Measurements from ENCODE around the gene METTL6.
"Not testable (repeated sequence)": the region's sequence is repeated elsewhere in the genome, so short reads cannot be mapped to it uniquely, and the experiment has no call there.

Gene METTL6

DNA sequence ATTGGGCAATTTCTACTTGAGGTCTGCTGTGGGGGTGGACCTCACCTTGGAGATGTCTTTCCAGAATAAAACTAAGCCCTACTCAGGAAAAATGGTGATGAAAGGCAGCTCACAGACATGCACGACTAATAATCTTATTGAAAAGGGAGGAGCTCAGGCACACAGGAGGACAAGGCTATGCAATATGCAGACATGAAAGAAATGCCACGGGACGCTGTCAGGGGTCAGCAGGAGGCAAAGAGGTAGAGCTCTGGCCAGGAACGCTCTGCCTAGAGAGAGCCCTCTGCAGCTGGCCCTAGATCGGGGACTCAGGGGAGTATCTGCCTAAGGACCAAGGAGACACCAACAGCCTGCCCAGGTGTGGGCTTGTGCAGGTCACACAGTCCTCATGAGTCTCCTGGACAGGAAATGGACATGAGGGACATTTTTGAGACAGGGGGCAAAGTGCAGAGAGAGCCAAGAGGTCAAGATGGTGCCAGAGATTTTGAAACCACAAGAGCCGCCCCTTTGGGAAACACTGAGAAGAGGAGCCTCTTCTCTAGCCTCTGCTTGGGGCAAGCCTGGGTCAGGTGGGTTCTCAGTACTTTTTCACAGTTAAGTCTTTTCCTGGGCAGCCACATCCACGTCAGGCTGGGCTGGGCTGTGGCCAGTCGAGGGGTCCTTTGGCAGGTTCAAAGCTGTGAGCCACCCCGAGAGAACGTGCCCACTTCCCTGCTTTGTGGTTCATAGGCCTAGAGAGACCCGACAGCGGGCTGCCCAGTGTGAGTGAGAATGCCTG, 23.3 kb upstream of the METTL6 start:
- DNase-seq = no peak

DNA sequence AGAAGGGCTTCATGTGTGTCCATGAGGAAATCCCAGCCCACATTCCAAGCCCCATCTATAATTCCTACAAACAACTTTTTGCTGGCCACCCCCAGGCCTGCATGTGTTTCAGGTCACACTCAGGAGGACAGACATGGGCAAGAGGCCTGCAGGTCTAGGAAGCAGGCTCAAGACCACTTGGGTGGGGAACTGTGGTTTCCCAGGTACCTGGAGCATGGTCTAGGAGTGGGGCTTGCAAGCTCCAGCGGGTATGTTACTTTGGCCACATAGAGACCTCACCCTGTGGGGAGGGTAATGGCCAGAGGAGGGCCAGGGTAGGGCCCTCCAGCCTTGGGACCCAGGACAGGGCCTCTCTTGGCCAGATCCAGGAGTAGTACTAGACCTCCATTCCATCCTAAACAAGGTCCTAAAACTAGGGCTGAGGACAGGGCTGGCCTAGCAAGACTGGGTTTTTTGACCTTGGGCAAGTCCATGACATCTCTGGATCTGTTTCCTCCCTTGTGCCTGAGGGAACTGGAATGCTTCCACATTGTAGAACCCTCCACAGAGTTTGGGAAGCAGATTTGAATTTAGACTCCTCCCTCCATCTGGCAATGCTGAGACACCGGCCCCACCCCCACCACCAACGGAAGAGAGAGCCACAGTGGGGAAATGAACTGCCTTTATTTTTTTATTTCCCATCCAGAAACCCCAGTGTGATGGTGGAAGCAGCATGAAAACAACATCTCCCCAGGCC, 22.3 kb upstream of the METTL6 start:
- DNase-seq = no peak

DNA sequence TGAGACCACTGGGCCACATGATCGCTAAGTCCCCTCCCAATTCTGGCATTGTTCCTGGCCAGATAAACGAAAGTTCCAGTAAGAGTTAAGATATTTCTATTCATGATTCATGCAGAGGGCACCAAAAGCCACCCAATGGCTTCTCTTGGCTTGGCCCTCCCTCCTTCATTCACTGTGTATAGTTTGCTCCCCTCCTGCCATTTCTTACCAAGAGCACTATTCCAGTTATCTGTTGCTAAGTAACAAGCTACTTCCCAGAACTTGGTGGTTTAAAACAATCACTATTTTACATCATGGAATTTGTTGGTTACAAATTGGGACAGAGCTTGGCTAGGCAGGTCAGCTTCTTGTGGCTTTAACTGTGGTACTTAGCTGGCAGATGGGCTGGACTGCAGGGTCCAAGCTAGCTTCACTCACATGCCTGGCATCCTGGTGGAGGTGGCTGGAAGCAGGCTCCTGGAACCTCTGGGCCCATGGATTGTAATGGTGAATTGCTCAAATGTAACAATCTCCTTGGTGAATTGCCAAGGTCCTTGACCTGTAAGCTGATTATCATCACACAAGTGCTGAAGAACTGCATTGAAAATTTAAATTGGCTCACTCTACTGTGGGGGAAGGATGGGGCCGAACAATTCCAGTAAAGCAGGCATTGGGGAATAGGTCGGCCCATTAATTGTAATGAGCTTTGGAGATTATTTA, 16.6 kb upstream of the METTL6 start:
- no peak for DNase-seq

DNA sequence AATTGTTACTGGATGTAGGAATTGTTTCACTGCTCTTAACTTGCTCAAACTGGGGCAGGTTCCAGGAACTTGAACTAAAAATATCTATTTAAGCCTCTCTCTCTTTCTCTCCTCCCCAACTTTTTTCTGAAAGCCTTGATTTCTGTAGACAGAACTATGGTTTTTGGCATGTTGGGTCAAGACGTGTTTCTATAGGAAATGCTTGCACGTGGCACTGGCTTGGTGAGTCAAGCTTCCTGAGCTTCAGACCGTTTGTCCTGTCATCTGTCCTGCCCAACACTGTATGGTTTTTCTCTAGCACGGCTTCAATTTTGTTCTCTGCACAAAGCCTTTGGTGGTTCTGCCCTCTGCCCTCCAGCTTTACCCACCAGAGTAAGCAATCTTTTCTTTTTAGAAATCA, 13.5 kb upstream of the METTL6 start:
- DNase-seq = peak; percentile 19

DNA sequence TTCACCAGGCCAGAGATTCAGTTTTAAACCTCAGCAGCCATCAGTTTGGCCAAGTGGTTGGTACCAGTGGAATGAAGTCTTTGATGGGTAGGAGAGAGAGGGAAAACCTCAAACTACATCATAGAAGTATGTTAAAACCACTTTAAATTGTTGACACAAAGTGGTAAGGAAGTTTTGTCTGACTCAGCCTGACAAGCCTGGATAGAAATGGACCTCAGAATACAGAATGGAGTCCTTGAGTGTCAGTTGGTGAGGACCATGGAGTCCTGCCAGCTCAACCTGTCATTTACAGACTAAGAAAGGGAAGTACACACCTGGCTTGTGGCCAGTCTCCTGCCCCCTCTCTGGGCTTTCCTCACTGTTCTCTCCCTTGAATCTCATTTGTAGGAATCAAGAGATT, 12.1 kb upstream of the METTL6 start:
- no peak for DNase-seq

DNA sequence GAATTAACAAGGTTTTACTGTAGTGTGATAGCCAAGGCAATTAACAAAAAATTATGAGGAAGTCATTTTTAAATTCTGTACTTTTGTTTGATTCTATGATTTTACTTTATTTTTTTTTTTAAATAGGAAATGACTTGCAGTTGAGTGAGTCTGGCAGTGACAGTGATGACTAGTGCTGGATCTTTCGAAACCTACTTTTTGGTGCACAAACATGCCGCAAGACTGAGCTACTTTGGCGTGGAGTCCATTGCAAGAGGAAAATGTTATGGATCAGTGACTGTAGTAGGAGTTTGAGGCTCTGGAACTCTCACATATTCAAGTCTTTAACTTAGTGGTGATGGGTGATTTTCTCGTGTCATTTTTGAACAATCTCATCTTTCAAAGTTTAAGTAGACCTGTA, 11.6 kb upstream of the METTL6 start:
- no peak for DNase-seq

DNA sequence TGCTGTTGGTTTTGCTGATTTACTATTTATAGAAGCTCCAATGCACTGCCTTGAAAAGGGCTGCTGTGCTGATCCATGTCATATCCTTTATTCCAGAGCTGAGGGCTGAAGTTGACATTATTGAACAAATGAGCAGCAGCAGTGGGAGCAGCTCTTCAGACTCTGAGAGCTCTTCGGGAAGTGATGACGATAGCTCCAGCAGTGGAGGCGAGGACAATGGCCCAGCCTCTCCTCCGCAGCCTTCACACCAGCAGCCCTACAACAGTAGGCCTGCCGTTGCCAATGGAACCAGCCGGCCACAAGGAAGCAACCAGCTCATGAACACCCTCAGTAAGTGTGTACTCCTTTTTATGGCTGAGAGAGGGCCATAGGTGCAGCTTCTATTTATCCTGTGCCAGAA, 8.9 kb upstream of the METTL6 start:
- no peak for DNase-seq

DNA sequence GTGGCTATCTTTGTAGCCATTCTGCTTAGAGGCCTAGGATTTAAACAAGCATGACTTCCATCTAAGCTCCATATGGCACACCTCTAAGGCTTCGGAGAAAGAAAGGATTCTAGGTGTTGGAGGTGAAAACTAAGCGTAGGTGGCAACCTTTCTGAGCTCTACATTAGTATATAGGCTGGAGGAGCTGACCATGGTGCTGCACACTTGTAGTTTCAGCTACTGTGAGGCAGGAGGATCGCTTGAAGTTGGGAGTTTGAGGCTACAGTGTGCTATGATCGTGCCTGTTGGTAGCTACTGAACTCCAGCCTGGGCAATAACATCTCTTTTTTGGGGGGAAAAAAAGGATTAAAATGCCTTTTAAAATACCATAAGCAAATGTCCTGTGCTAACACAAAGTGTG, 7.4 kb upstream of the METTL6 start:
- no peak for DNase-seq

DNA sequence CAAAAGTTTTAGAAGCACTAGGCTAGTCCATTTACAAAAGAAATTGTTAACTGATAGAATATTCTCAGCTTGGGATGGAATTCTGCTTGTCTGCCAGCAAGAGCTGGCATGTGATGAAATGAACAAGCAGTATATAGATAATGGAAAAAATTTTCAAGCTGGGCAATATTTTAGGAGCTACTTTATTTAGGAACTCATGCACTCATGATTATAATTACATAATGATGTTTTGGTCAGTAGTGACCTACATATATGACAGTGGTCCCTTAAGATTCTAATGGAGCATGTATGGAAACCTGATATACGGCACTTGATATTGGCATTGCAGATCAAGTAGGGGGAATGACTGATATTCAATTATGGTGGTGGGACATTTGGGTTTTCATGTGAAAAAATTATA, 6.2 kb upstream of the METTL6 start:
- DNase-seq = no peak

DNA sequence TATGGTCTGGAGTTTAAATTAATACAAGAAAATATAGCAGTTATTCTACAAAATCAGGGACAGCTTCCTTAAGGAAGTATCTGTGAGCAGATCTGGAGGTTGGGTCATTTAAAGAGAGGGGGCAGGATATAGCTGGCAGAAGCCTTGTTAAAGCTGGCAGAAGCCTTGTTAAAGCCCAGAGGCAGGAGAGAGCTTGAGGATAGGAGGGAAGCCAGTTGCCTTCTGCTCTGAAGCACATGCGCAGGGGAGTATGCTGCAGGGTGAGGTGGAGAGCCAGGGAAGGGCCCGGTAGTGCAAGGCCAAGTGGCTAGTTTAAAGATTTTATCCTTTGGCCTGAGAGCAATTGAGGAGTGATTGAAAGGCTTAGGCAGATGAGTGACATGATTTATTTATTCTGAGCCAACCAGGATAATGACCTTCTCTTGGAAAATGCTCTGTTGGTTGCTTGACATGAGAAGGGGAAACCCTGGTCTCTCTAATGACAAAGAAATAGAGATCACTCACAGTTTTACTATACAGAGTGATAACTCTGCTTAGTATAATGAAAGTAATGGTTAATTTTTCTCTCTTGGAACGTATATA, 4.0 kb upstream of the METTL6 start:
- DNase-seq = no peak

DNA sequence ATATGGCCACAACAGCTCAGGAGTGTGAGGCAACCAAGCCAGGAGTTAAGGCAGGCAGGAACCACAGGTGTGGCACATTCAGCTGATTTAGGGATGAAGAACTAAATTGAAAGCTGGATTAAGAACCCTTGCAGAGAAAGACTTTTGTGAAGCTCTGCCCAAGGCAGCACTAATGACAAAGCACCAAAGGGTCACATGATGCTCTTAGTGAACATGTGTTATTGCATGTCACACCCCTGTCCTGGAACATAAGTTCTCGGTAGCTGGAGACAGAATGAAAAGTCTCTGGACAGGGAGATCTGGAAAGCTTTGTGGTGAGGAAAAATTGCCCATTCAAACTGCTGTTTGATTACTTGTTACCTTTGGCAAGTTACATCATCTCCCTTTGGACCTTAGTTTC, 3.3 kb upstream of the METTL6 start:
- no peak for DNase-seq

DNA sequence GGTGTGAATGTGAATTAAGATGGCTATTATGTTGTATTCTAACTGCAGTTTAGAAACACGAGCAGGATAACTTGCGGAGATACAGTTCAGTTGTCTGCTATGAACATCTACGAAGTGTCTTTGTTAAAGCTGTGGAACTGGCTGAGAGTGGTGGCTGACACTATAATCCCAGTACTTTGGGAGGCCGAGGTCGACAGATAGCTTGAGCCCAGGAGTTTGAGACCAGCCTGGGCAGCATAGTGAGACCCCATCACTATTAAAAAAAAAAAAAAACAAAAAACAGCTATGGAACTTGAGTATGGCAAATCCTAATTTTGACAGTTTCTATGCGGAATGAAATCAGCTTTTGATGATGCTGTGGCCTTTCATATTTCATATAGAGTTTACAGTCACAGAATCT, 1.7 kb upstream of the METTL6 start:
- no peak for DNase-seq

DNA sequence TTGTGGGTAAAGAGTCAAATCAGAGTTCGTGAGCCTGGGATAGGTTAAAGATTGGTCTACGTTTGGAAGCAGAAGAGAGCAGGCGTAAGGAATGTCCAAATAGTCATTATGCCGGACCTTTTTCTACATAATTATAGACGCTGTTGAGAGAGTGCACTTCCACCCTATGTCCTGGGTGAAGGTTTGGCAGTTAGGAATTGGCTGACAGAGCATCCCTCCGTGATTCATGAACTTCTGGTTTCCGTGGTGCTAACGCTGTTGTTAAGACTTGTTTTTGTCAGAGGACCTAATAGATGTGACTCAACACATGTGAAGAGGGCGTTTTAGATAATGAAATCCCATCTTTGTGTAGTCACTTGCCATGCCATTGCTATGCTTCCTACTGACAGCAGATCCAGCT, 1.2 kb upstream of the METTL6 start:
- peak; percentile 52 for DNase-seq

DNA sequence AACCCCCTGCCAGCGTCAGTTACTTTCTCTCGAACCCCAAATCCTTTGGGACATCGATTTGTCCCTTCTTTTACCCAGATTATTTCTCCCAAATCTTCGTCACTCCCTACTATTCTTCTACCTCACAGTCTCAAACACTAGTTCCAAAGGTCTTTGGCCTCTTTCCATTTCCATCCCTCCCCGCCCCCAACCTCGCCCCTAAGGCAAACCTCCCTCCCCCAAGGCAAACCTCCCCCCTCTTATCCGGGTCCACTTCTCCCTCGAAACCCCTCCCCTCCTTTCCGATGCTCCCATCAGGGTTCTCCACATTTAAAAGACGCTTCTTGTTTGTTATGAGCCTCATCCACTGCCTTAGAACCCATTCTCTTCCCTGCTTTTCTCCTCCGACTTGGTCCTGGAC, 637 bp upstream of the METTL6 start:
- DNase-seq = no peak

DNA sequence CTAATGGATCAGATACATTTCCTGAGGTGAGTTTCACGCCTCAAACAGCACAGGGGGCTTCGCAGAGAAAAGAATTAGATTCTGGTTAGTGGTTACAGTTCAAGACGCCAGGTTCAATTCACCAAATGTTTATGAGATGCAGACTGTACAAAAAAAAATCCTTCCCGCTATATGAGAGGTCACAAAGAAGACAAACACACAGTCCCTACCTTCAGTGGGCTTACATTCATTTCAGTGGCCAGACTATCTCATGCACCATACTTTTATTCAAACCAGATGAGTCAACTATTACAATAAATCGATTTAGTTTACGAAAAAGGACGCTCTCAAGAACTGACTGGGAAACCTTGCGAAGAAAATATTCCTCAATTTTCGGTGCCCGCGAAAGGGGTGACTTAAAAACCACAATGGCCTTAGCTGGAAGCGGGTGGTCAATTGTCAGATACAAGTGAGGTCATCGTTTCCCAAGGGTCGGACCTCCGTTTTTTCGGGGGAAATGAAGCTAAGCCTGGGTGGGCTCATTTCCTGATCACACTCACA, 695 bp downstream of the METTL6 start:
- DNase-seq = no peak

DNA sequence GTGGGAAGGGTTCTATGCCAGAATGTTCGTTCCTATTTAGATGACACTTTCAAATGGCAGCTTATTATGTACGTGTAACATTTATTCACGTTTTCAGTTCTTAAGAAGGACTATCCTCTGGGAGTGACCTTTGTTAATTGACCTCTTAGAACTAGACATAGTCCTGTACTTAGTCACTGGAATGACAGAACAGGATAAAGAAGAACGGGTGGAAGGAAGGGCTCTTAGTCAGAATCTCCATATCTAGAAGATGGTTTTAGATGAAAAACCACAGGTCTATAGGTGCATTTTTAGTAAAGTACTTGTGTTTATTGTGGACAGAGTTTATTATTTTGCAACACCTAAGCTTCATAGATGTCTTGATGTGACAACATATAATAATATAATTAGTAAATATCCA, 6.5 kb downstream of the METTL6 start:
- DNase-seq = no peak

DNA sequence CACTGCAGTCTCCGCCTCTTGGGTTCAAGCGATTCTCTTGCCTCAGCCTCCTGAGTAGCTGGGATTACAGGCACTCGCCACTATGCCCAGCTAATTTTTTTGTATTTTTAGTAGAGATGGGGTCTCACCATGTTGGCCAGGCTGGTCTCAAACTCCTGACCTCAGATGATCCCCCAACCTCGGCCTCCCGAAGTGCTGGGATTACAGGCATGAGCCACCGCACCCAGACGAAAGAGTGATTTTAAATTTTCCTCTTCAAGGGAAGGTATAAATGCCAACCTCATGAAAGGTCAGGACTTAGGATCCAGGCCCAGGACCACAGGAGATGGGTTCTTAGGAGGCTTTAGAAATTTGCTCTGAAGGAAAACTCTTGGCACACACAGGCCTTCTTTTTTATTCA, 16.4 kb downstream of the METTL6 start:
- not testable (repeated sequence) for DNase-seq

DNA sequence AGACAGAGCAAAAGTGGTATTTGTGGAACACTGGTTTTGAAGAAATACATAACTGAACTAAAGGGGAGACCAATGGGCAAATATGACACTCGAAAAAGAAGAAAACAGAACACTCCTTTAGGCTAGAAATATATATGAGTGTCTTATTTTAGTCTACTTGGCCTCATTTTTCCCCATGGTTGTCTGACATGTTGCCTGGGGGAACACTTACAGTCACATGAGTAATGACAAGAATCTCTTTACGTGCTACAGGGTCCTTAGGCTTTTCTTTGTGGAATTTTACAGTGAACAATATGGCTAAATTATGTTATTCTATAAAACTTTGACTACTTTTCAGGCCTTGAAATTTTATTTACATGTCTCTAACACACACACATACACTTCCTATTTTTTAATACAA, 17.6 kb downstream of the METTL6 start:
- DNase-seq = no peak

DNA sequence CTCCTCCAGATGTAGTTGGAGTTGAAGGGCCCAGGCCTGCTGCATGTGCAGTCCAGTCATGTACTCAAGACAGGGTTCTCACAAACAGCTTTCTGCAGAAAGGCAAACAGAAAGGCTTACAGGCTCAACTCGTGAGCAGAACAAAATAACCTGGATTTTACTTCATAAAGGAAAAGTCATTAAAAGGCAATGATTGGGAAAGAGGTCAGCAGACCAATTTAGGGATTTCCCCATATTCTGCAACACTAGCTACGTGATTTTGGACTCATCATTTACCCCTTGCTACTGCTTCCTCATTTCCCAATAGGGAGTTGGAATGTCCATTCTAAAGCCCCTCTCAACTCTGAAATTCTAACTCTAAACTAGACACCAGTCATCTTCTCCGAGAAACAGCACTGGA, 18.1 kb downstream of the METTL6 start:
- DNase-seq = no peak

DNA sequence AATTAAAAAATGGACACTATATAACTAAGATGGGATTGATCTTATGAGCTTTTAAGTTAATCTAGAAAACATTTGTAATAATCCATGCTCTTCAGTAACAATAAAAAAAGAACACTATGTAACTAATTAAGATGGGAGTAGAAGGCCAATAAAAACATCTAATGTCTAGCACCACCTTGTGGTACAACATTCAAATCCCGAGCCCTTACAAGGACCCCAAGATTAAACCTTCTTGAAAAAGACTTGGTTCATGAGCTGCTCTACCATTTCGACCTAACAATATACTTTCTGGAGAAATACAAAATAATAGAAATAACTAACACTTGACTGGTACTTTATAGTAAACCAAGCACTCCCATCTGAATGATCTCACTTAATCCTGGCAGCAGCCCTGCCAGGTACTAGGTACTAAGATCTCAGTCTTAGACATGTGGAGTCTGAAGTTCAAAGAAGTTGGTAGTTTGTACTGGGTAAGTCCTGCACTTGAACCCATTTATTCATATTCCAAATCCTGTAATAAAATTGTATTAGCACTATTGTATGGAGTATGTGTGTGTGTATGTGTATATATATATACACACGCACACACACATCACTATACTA, 21.8 kb downstream of the METTL6 start:
- peak; percentile 56 for DNase-seq

DNA sequence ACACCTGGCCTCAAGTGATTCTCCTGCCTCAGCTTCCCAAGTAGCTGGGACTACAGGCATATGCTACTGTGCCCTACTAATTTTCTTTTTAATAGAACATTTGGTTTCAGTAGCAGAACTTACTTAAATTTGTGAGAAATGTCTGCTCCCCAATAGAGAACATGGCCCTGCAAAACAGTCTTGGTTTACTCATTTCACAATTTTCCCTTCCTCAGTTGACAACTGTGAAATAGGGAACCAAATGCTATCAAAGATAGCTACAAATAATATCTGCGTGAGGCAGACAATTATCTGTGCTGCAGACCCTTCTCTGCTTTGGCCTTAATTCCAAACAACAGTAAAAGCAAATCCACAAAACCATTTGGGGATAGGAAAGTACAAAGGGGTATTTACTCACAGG, 22.6 kb downstream of the METTL6 start:
- no peak for DNase-seq

DNA sequence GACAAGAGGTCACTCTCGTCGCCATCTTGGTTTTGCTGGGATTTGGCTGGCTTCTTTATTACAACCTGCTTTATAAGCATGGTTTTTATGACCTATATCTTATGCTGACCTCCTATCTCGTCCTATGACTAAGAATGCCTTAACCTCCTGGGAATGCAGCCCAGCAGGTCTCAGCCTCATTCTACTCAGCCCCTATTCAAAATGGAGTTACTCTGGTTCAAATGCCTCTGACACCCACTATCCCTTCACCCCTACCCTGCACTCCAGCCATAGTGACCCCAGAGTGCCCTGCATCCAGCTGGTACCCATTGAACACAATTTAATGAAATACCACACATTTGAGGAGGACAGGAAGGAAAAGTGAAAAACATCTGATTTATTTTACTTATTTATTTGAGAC, 23.4 kb downstream of the METTL6 start:
- no peak for DNase-seq

DNA sequence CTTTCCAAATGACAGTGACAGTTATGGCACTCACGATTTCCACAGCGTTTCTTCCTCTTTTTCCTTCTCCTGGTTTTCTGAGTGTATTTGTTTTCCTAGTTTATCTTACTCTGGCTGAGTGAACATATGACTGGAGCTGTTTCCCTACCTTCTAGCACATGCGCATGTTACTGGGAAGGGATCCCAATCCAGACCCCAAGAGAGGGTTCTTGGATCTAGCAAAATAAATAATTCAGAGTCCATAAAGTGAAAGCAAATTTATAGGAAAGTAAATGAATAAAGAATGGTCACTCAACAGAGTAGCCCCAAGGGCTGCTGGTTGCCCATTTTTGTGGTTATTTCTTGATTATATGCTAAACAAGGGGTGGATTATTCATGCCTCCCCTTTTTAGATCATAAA, 23.8 kb downstream of the METTL6 start:
- no peak for DNase-seq

All from activated CD4-positive, alpha-beta T cell treated with anti-CD3 and anti-CD28 coated beads, Interleukin-10, Interleukin-2, amounts not matched to agents 100 ng/mL and 50 ng/mL, durations not matched to agents 16 hours and 8 hours (primary cell).